Loucy (cell line): Measurements from ENCODE around the gene MPO.

ENCODE experiments used
- H2AFZ ChIP-seq: fragments of 200-600 bp; sonication (generic); 2 replicates; pipeline ENCODE4 v1.6.0; 2016; ENCODE audit warnings: antibody characterized with exemption, mild to moderate bottlenecking, low read length, moderate library complexity
- H3F3A ChIP-seq: fragments of 200-600 bp; 2 replicates; pipeline ENCODE4 v1.6.0; 2016; ENCODE audit warnings: antibody characterized with exemption, low read depth, mild to moderate bottlenecking
- H3K27me3 ChIP-seq: fragments of 200-600 bp; sonication (generic); 2 replicates; pipeline ENCODE4 v1.6.1; 2014; ENCODE audit warnings: low read length, mild to moderate bottlenecking; ENCODE audit not compliant: insufficient read depth, poor library complexity, severe bottlenecking
- H3K36me3 ChIP-seq: fragments of 200-600 bp; sonication (generic); 2 replicates; pipeline ENCODE4 v1.6.1; 2016; ENCODE audit warnings: low read length; ENCODE audit not compliant: insufficient read depth
- H3K4me1 ChIP-seq: fragments of 200-600 bp; sonication (generic); 2 replicates; pipeline ENCODE4 v1.5.1; 2014; ENCODE audit warnings: low read length, mild to moderate bottlenecking; ENCODE audit not compliant: insufficient read depth, poor library complexity, severe bottlenecking
- H3K4me2 ChIP-seq: fragments of 200-600 bp; sonication (generic); 2 replicates; pipeline ENCODE4 v1.6.0; 2014; ENCODE audit warnings: antibody characterized with exemption, low read length, low read depth, mild to moderate bottlenecking; ENCODE audit not compliant: poor library complexity, severe bottlenecking
- H3K4me3 ChIP-seq: fragments of 200-600 bp; sonication (generic); 2 replicates; pipeline ENCODE4 v1.5.1; 2014; ENCODE audit warnings: low read length, mild to moderate bottlenecking, mixed read lengths; ENCODE audit not compliant: poor library complexity, severe bottlenecking
- H3K79me2 ChIP-seq: fragments of 200-600 bp; sonication (generic); 2 replicates; pipeline ENCODE4 v1.6.1; 2014; ENCODE audit warnings: low read length; ENCODE audit not compliant: insufficient read depth
- H3K9ac ChIP-seq: fragments of 200-600 bp; sonication (generic); 2 replicates; pipeline ENCODE4 v1.6.0; 2014; ENCODE audit warnings: mild to moderate bottlenecking, low read depth, low read length, moderate library complexity; ENCODE audit not compliant: poor library complexity, severe bottlenecking
- H3K9me2 ChIP-seq: fragments of 200-600 bp; sonication (generic); replicated peaks from 2 replicates; pipeline ENCODE4 v1.6.1; 2016; ENCODE audit warnings: low read depth, low read length, mixed read lengths
- H3K9me3 ChIP-seq: fragments of 200-600 bp; sonication (generic); 2 replicates; pipeline ENCODE4 v1.6.1; 2014; ENCODE audit warnings: mild to moderate bottlenecking, antibody characterized with exemption, low read length, low read depth; ENCODE audit not compliant: insufficient read depth
- H4K20me1 ChIP-seq: fragments of 200-600 bp; sonication (generic); 2 replicates; pipeline ENCODE4 v1.6.0; 2014; ENCODE audit warnings: antibody characterized with exemption, low read length, mild to moderate bottlenecking; ENCODE audit not compliant: insufficient read depth, poor library complexity, severe bottlenecking
- CTCF ChIP-seq: fragments of 200-600 bp; sonication (generic); conservative IDR thresholded peaks from 2 replicates; pipeline ENCODE4 v1.5.1; 2014; ENCODE audit warnings: mild to moderate bottlenecking, antibody characterized with exemption, low read length
- EZH2phosphoT487 ChIP-seq: fragments of 200-600 bp; IDR thresholded peaks from 2 replicates; pipeline ENCODE4 v1.6.1; 2018; ENCODE audit warnings: antibody characterized with exemption, mild to moderate bottlenecking, moderate library complexity, borderline replicate concordance

Gene MPO

DNA sequence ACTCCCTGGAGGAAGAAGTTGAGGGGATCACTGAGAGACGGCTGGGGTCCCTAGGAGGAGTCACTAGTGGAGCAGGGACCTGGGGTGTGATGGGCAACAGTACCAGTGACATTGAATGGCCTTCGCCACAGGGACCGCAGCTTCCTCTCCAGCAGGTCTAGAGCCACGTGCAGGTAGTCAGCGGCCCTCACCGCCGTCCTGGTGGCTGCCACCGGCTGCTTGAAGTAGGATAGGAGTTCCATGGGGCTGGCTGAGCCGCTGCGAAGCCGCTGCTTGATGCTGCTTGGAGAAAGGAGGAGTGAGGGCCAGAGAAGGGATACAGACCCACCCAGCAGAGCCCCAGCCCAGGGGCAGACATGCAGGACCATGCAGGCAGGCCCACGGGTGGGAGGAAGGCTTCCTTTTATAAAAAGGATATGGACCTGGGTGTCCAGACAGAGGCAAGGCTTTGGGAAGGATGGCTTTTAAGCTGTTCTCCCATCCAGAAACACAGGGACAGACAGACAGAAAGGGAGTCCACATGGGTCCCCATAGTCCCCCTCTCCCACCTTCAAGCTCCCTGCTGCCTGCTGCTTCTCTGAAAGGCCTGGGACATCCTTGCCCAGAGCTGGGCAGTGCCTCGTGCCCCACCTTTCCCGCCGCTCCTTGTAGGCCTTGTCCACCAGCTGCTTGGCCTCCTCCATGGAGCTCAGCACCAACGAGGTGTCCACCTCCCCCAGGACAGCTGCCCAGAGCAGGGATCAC lies 827 bp downstream of the MPO start:
- Histone ChIP-seq H3K4me1 (peaks cover 42% of the 10 kb centered on the region), H3K4me2 (no peak overlapping the region), H3K27me3 (no peaks in the 10 kb centered on the region), H3K36me3 (no peaks in the 10 kb centered on the region), H3K9me3 (no peaks in the 10 kb centered on the region), H3K9ac (no peak overlapping the region), H2AFZ (no peak overlapping the region), H3K9me2 (no peaks in the 10 kb centered on the region), H3K79me2 (no peaks in the 10 kb centered on the region), H3K4me3 (no peak overlapping the region), H3F3A (no peaks in the 10 kb centered on the region), H4K20me1 (no peaks in the 10 kb centered on the region)
- TF ChIP-seq CTCF (no peak), EZH2phosphoT487 (no peak)

GRCh38 chr17:58279016-58279711 lies 1.6 kb downstream of the MPO start:
- H4K20me1 ChIP-seq, result no peaks in the 10 kb centered on the region
- H3K27me3 ChIP-seq, result no peaks in the 10 kb centered on the region
- no peaks in the 10 kb centered on the region for H3K9me3 ChIP-seq
- no peak overlapping the region for H3K4me3 ChIP-seq
- H3K79me2 ChIP-seq, result no peaks in the 10 kb centered on the region
- H3K4me2 ChIP-seq, result no peak overlapping the region
- TF ChIP-seq CTCF (no peak), EZH2phosphoT487 (no peak)
- H3F3A ChIP-seq, result no peaks in the 10 kb centered on the region
- H3K4me1 ChIP-seq, result peaks cover 34% of the 10 kb centered on the region
- no peaks in the 10 kb centered on the region for H3K9me2 ChIP-seq
- H2AFZ ChIP-seq, result no peak overlapping the region
- H3K9ac ChIP-seq, result no peak overlapping the region
- no peaks in the 10 kb centered on the region for H3K36me3 ChIP-seq

- no peaks in the 10 kb centered on the region for H4K20me1 ChIP-seq
- H3K79me2 ChIP-seq, result no peaks in the 10 kb centered on the region
- no peaks in the 10 kb centered on the region for H3K36me3 ChIP-seq
- H2AFZ ChIP-seq, result no peak overlapping the region
- TF ChIP-seq CTCF (no peak), EZH2phosphoT487 (no peak)
- H3K27me3 ChIP-seq, result no peaks in the 10 kb centered on the region
- no peak overlapping the region for H3K4me3 ChIP-seq
- no peak overlapping the region for H3K4me2 ChIP-seq
- no peaks in the 10 kb centered on the region for H3F3A ChIP-seq
- no peaks in the 10 kb centered on the region for H3K9me3 ChIP-seq
- no peak overlapping the region for H3K9ac ChIP-seq
- H3K4me1 ChIP-seq, result peaks cover 34% of the 10 kb centered on the region
- H3K9me2 ChIP-seq, result no peaks in the 10 kb centered on the region
These were observed 2.1 kb downstream of the MPO start for GRCh38 chr17:58278661-58279015.
